Activated CD8-positive, alpha-beta memory T cell treated with anti-CD3 and anti-CD28 coated beads for 4 hours (primary cell): ENCODE measurements around the gene MMP15.
"Not testable (repeated sequence)": the region's sequence is repeated elsewhere in the genome, so short reads cannot be mapped to it uniquely, and the experiment has no call there.

Source experiments
- DNase-seq, 2 donors: peaks; one replicate each; pipeline ENCODE4 v3.0.0-alpha.2; 2020; ENCODE audit warnings: low read depth in 2 of 2

MMP15 gene

GRCh38 chr16:58086381-58087208, 61.0 kb downstream of the MMP15 start:
- DNase-seq = no peak

- DNase-seq = no peak
Measured at GRCh38 chr16:58087209-58087913, 61.8 kb downstream of the MMP15 start.

- no peak for DNase-seq
Measured at GRCh38 chr16:58088091-58088490, 62.5 kb downstream of the MMP15 start.

GRCh38 chr16:58090396-58090795, 64.8 kb downstream of the MMP15 start:
- not testable (repeated sequence) for DNase-seq

GRCh38 chr16:58094026-58094425, 68.5 kb downstream of the MMP15 start:
- DNase-seq = no peak

- no peak for DNase-seq
Measured at GRCh38 chr16:58094791-58095574, 69.4 kb downstream of the MMP15 start.

- DNase-seq = not testable (repeated sequence)
Measured at GRCh38 chr16:58095575-58095960, 70.0 kb downstream of the MMP15 start.

- no peak for DNase-seq
Measured at GRCh38 chr16:58096249-58096648, 70.7 kb downstream of the MMP15 start.
